GM12878 (cell line): ENCODE data around the gene MMP7. TPM values are rescaled to one million over a fixed set of nuclear protein-coding genes. Genes with fewer than 3 reads are reported as not detected.

ENCODE experiments used
- ATAC-seq: fragments of 200-7000 bp; cut with Tn5 transposase; 3 replicates; pipeline ENCODE4 v1.9.1; 2020; ENCODE audit warnings: mild to moderate bottlenecking, moderate library complexity
- BruUV-seq: library from RNA; stranded (reverse); fragments of 400-500 nt; replicated peaks from 2 replicates; lab custom pipeline; 2021; lab: Mats Ljungman, UMichigan
- CTCF ChIA-PET: fragments of 300-600 bp; sonication (Branson Sonifier 250); formaldehyde crosslinking; extraction: SDS; loops from one replicate; lab custom pipeline; 2021; ENCODE audit warnings: inconsistent platforms; lab: Yijun Ruan, JAX
- POLR2A ChIA-PET: fragments of 350-600 bp; formaldehyde crosslinking; extraction: SDS; loops from one replicate; lab custom pipeline; 2021; ENCODE audit warnings: inconsistent platforms; lab: Charles Lee
- RAD21 ChIA-PET: fragments of 300-600 bp; sonication (Branson Sonifier 250); formaldehyde crosslinking; loops from one replicate; lab custom pipeline; 2023; ENCODE audit warnings: antibody characterized with exemption; ENCODE audit not compliant: unreplicated experiment; lab: Charles Lee
- SMC1A ChIA-PET: fragments of 300-600 bp; sonication (Branson Sonifier 250); formaldehyde crosslinking; loops from one replicate; lab custom pipeline; 2023; ENCODE audit not compliant: unreplicated experiment, uncharacterized antibody; lab: Charles Lee
- DNase-seq: peaks from one replicate; pipeline ENCODE4 v3.0.0-alpha.2; 2011; ENCODE audit warnings: low read depth, low spot score
- FAIRE-seq: peaks from 3 replicates; lab custom pipeline; 2011; peaks lifted over from hg19 to GRCh38; lab: Jason Lieb, UNC
- H2AFZ ChIP-seq: 2 replicates; pipeline ENCODE4 v1.6.0; 2011; ENCODE audit warnings: low read depth, low read length, control low read depth; ENCODE audit not compliant: control insufficient read depth
- H3K27ac ChIP-seq: 2 replicates; pipeline ENCODE4 v1.5.1; 2011; ENCODE audit warnings: control low read depth; ENCODE audit not compliant: control insufficient read depth, insufficient read depth
- H3K27me3 ChIP-seq, 2 experiments: replicated peaks in 1 of 2; 2 replicates each; pipeline versions ENCODE4 v1.6.0 to v1.6.1; 2011; ENCODE audit warnings: low read length in 1 of 2; ENCODE audit not compliant: control insufficient read depth in 2 of 2, insufficient read depth in 2 of 2
- H3K36me3 ChIP-seq, 2 experiments: 2 replicates each; pipeline ENCODE4 v1.5.1; 2011; ENCODE audit warnings: low read length in 1 of 2; ENCODE audit not compliant: control insufficient read depth in 2 of 2, insufficient read depth in 2 of 2
- H3K4me1 ChIP-seq: 2 replicates; pipeline ENCODE4 v1.6.1; 2011; ENCODE audit warnings: mild to moderate bottlenecking, low read length, moderate library complexity, mixed read lengths; ENCODE audit not compliant: control insufficient read depth, insufficient read depth
- H3K4me2 ChIP-seq: 2 replicates; pipeline ENCODE4 v1.6.0; 2011; ENCODE audit warnings: control low read depth; ENCODE audit not compliant: control insufficient read depth, insufficient read depth
- H3K4me3 ChIP-seq: fragments of 200-600 bp; sonication (generic); 2 replicates; pipeline ENCODE4 v1.5.1; 2016
- H3K79me2 ChIP-seq: 2 replicates; pipeline ENCODE4 v1.6.0; 2011; ENCODE audit warnings: low read length; ENCODE audit not compliant: control insufficient read depth, insufficient read depth
- H3K9ac ChIP-seq: 2 replicates; pipeline ENCODE4 v1.8.0; 2011; ENCODE audit warnings: low read length, control low read depth, mixed read lengths; ENCODE audit not compliant: control insufficient read depth, insufficient read depth
- H3K9me3 ChIP-seq: replicated peaks from 3 replicates; pipeline ENCODE4 v1.5.1; 2011; ENCODE audit warnings: mild to moderate bottlenecking, low read length; ENCODE audit not compliant: control insufficient read depth, insufficient read depth
- H4K20me1 ChIP-seq: 2 replicates; pipeline ENCODE4 v1.6.0; 2011; ENCODE audit not compliant: control insufficient read depth, insufficient read depth
- BCL3 ChIP-seq: IDR thresholded peaks from 2 replicates; pipeline ENCODE4 v1.6.1; 2011; ENCODE audit warnings: borderline replicate concordance, low read depth, mild to moderate bottlenecking, moderate library complexity, low read length; ENCODE audit not compliant: insufficient read depth, poor library complexity, severe bottlenecking
- CBFB ChIP-seq: IDR thresholded peaks from 2 replicates; pipeline ENCODE4 v1.6.1; 2016; ENCODE audit warnings: antibody characterized with exemption, low read depth
- CBX5 ChIP-seq: sonication (generic); IDR thresholded peaks from 2 replicates; pipeline ENCODE4 v1.6.1; 2016; ENCODE audit warnings: low read depth, moderate library complexity, mild to moderate bottlenecking, inconsistent platforms
- EED ChIP-seq: sonication (generic); IDR thresholded peaks from 2 replicates; pipeline ENCODE4 v1.6.1; 2016; ENCODE audit warnings: antibody characterized with exemption, low read depth
- ESRRA ChIP-seq: IDR thresholded peaks from 2 replicates; pipeline ENCODE4 v1.6.1; 2012; ENCODE audit warnings: mild to moderate bottlenecking, low read length, improper control_type of control experiment
- ETV6 ChIP-seq, 2 experiments: fragments of 450-650 bp in 1 of 2; IDR thresholded peaks in 1 of 2; conservative IDR thresholded peaks in 1 of 2; 2 replicates each; pipeline ENCODE4 v1.6.1; 2014; ENCODE audit warnings: antibody characterized with exemption in 1 of 2, borderline replicate concordance in 1 of 2, low read depth in 1 of 2, mild to moderate bottlenecking in 1 of 2, moderate library complexity in 1 of 2
- EZH2 ChIP-seq: IDR thresholded peaks from 2 replicates; pipeline ENCODE4 v1.6.1; 2012; ENCODE audit warnings: low read depth, mild to moderate bottlenecking, control low read depth, inconsistent platforms, low read length, borderline replicate concordance; ENCODE audit not compliant: control insufficient read depth
- KDM1A ChIP-seq: fragments of 200-600 bp; sonication (generic); IDR thresholded peaks from 2 replicates; pipeline ENCODE4 v1.6.1; 2016; ENCODE audit warnings: borderline replicate concordance
- MEF2A ChIP-seq: IDR thresholded peaks from 2 replicates; pipeline ENCODE4 v1.6.1; 2011; ENCODE audit warnings: low read depth, mild to moderate bottlenecking, low read length, moderate library complexity; ENCODE audit not compliant: insufficient read depth
- NFYB ChIP-seq: IDR thresholded peaks from 2 replicates; pipeline ENCODE4 v1.6.1; 2011; ENCODE audit warnings: low read depth, mild to moderate bottlenecking, low read length, improper control_type of control experiment, moderate library complexity; ENCODE audit not compliant: insufficient read depth
- NR2F1 ChIP-seq: fragments of 450-650 bp; conservative IDR thresholded peaks from 2 replicates; pipeline ENCODE4 v1.6.1; 2017; ENCODE audit warnings: mild to moderate bottlenecking
- PML ChIP-seq: IDR thresholded peaks from 2 replicates; pipeline ENCODE4 v1.6.1; 2012; ENCODE audit warnings: low read length, inconsistent platforms
- SREBF1 ChIP-seq: IDR thresholded peaks from 2 replicates; pipeline ENCODE4 v1.6.1; 2012; ENCODE audit warnings: mild to moderate bottlenecking, low read length
- SRF ChIP-seq, 2 experiments: IDR thresholded peaks; 2 replicates each; pipeline ENCODE4 v1.6.1; 2011; ENCODE audit warnings: low read depth in 2 of 2, low read length in 2 of 2, mild to moderate bottlenecking in 1 of 2, moderate library complexity in 1 of 2
- TCF7 ChIP-seq: IDR thresholded peaks from 2 replicates; pipeline ENCODE4 v1.6.1; 2014; ENCODE audit warnings: antibody characterized with exemption, borderline replicate concordance
- USF1 ChIP-seq: IDR thresholded peaks from 2 replicates; pipeline ENCODE4 v1.6.1; 2011; ENCODE audit warnings: borderline replicate concordance, low read depth, mild to moderate bottlenecking, moderate library complexity, mixed read lengths, low read length; ENCODE audit not compliant: insufficient read depth; ENCODE audit errors: extremely low read length
- WRNIP1 ChIP-seq: IDR thresholded peaks from 2 replicates; pipeline ENCODE4 v1.6.1; 2011; ENCODE audit warnings: low read depth, low read length, improper control_type of control experiment, borderline replicate concordance
- YY1 ChIP-seq: IDR thresholded peaks from 2 replicates; pipeline ENCODE4 v1.6.1; 2011; ENCODE audit warnings: low read depth, mild to moderate bottlenecking, low read length
- WGBS: methylation state at CpG from one replicate; pipeline ENCODE4 v1.1.6; 2016; ENCODE audit warnings: low lambda C conversion rate; ENCODE audit not compliant: insufficient replicate concordance, insufficient coverage; ENCODE audit errors: missing lambda C conversion rate; 5-methylcytosine and 5-hydroxymethylcytosine counted together
- in situ Hi-C: fragments of 300-500 bp; cut with MboI; formaldehyde crosslinking; loops from 9 replicates; pipeline ENCODE4 v1.14.3; 2018; ENCODE audit warnings: mixed read lengths
- intact Hi-C: fragments of 100-400 bp; cut with micrococcal nuclease; formaldehyde crosslinking; loops from one replicate; pipeline ENCODE4 v1.14.2; 2022; ENCODE audit not compliant: unreplicated experiment
- polyA plus RNA-seq, 11 experiments: library from polyadenylated mRNA; depleted of rRNA in 4 of 11; unstranded in 6 of 11; stranded (reverse) in 5 of 11; fragments of >200 nt; fragmentation: Nextera tagmentation in 4 of 11; fragmentation: Illumina TruSeq in 1 of 11; extraction: Ambion mirVana in 4 of 11; extraction: Trizol in 1 of 11; gene quantifications; 1 replicate in 1 of 11; 2 replicates in 10 of 11; pipeline versions ENCODE4 v1.2.1 to v1.2.3, GENCODE V29; 2011 to 2016; ENCODE audit warnings: inconsistent platforms in 2 of 11, missing spikeins in 2 of 11, low read depth in 1 of 11
- total RNA-seq, 4 experiments: library from RNA; depleted of rRNA in 3 of 4; stranded (reverse); fragments of >200 nt in 3 of 4; fragmentation: Illumina TruSeq in 1 of 4; extraction: Trizol in 1 of 4; gene quantifications; 2 replicates each; pipeline versions ENCODE4 v1.2.1 to v1.2.3, GENCODE V29; 2013 to 2021
- TF ChIP-seq, protein P1 (sequence below): fragments of 450-650 bp; IDR thresholded peaks from 2 replicates; pipeline ENCODE4 v1.6.1; 2016; ENCODE audit warnings: mild to moderate bottlenecking

MMP7 gene
- total and polyA plus RNA-seq, 10 of the 15 experiments (the other 5 are each of a cell fraction or from before 2014, with no cell fraction given), result 0.63 to 18.0 (median 1.1) TPM

DNA sequence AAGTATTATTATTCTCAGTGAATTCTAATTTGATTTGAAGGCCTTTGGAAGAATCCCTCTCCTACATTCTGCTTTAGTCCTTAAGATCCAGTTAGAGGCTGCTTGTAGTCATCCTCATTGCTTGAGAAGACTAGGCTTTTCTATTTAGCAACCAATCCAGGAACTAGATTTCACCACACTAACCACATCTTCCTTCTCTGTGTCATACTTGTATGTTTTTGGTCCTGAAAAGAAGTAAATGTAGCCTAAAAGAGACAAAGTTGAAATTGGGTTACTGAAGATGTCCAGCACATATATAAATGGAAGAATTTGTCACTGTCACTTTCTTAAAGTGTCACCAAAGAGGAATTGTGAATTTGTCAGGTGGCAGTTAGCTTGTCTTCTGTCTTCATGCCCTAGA, 46.6 kb upstream of the MMP7 start (continued):
- TF ChIP-seq, protein P1, sequence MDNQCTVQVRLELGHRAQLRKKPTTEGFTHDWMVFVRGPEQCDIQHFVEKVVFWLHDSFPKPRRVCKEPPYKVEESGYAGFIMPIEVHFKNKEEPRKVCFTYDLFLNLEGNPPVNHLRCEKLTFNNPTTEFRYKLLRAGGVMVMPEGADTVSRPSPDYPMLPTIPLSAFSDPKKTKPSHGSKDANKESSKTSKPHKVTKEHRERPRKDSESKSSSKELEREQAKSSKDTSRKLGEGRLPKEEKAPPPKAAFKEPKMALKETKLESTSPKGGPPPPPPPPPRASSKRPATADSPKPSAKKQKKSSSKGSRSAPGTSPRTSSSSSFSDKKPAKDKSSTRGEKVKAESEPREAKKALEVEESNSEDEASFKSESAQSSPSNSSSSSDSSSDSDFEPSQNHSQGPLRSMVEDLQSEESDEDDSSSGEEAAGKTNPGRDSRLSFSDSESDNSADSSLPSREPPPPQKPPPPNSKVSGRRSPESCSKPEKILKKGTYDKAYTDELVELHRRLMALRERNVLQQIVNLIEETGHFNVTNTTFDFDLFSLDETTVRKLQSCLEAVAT, result 0 out of 2 replicates have a peak, but pooled peaks have one; percentile 32
- TF ChIP-seq PML (peak; percentile 14; the same call in 1 of the 2 replicates), CBFB (peak; percentile 80), ETV6 (conservative IDR thresholded peaks at IDR 0.05 in 1 of 2, IDR thresholded peaks at IDR 0.05 in 1 of 2; ENCODE audit: borderline replicate concordance in 1 of 2, low read depth in 1 of 2) (peak in 1 of 2 experiments; percentile 69; a peak in 1 of 4 replicates), EED (0 out of 2 replicates have a peak, but pooled peaks have one; percentile 19), SREBF1 (no peak), TCF7 (no peak), MEF2A (peak; percentile 48; the same call in 1 of the 2 replicates), NFYB (0 out of 2 replicates have a peak, but pooled peaks have one; percentile 36)

DNA sequence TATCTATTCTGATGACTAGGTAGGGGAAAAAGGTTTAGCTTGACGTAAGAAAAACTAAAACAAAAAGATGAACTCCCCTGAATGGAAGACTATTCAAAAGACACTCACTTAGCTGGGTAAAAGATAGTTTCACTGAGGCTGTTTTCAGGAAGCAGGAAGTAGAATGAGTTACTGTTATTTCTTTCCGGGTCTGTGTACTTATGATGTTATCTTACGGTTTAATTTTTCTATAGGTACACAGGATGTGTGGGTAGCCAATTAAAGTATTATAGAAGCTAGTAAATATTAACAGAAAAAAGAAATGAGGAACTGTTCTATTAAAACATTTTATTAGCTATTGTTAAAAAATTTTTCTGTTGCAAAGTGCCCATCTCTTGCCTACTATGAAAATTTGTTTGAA, 45.8 kb upstream of the MMP7 start:
- Histone ChIP-seq H3K27me3 (no peaks in the 10 kb centered on the region), H3K4me1 (peaks cover 12% of the 10 kb centered on the region; the same call in 1 of the 2 replicates), H3K36me3 (no peaks in the 10 kb centered on the region), H2AFZ (no peak overlapping the region), H3K4me3 (no peak overlapping the region), H4K20me1 (no peaks in the 10 kb centered on the region), H3K4me2 (no peak overlapping the region), H3K9ac (no peak overlapping the region), H3K27ac (no peak overlapping the region), H3K79me2 (no peaks in the 10 kb centered on the region), H3K9me3 (no peaks in the 10 kb centered on the region; the same call in 1 of the 3 replicates)
- intact Hi-C loops, result no loop called here
- in situ Hi-C loops, result no loop called here
- POLR2A ChIA-PET, result interaction anchor here (0.7 to 4.0 kb wide), 5 partner anchors 13 to 29 kb away, joined by 3 to 25 read pairs (median 4); no protein-coding TSS in a partner anchor
- ATAC-seq (no peak), DNase-seq (no peak), FAIRE-seq (no peak)
- SMC1A ChIA-PET, result interaction anchor here (0.8 to 17.3 kb wide), 8 partner anchors 9 to 226 kb away, joined by 3 to 322 read pairs (median 16); no protein-coding TSS in a partner anchor
- 85% methylated on average over 3 of the region's 3 CpGs for WGBS
- TF ChIP-seq WRNIP1, result no peak
- no peak for TF ChIP-seq ESRRA
- no peak for TF ChIP-seq CBX5
- no peak for TF ChIP-seq USF1
- TF ChIP-seq NR2F1, result no peak
- TF ChIP-seq YY1, result no peak
- no peak for TF ChIP-seq KDM1A
- TF ChIP-seq BCL3, result no peak
- no peak for TF ChIP-seq SRF (IDR thresholded peaks at IDR 0.05; ENCODE audit: low read depth in 2 of 2, low read length in 2 of 2)
- TF ChIP-seq EZH2, result no peak
- RAD21 ChIA-PET, result interaction anchor here (1.5 to 8.1 kb wide), 8 partner anchors 9 to 36 kb away, joined by 5 to 102 read pairs (median 14); no protein-coding TSS in a partner anchor
- CTCF ChIA-PET, result interaction anchor here (0.7 to 4.9 kb wide), 4 partner anchors 9 to 37 kb away, joined by 3 to 19 read pairs (median 4); no protein-coding TSS in a partner anchor
- no TSS peak for BruUV-seq
